ENCODE results near the gene PRSS35.
A peak's percentile ranks its signal among the peaks of the same experiment; 100 is the strongest.
"Not testable (repeated sequence)": the region's sequence is repeated elsewhere in the genome, so short reads cannot be mapped to it uniquely, and the experiment has no call there.

PRSS35 gene

DNA sequence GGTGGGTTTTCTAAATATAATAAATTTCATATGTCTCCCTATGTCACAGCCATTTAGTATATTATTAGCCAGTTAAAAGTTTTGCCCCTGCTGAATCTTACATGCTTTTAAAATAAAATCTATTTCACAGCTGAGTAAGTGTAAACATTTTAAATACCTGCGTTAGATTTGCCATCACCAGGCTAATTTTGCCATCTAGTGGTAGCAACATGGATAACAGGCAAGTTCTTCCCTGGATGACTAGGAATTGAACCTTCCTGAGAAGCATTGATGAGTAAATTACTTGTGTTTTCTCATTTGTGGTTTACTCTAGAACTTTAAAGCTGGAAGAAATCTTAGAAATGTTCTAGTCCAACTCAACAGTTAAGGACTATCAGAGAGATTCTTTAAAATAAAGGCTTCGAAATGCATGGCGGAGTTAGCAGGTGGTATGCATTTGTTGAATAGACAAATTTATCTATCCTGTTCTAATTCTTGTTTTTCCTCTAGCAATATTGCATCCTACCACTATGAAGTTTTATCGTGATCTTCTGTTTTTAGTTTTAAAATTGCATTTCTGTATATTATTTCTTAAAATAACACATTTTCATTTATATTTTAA is 2.6 kb downstream of the PRSS35 start:
- DNase-seq (ENCODE audit: low read depth in 3 of 3): no peak

DNA sequence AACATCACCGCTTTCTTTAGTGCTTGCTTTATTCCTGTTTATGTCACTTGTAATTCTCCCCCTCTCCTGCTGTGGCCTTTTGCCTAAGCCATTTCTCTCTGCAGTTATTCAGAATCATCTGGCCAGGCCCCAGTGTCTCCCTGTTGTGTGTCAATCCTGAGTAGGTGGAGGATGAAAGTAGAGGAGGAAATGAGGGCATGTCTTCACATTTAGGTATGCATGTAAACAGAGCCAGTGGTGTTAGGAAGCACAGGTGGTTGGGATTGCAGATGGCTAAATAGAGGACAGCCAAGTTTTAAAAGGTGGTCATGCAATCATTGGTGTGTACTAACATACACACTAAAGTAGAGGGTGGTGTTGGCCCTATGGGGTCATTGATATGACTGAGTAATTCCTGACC is 5.2 kb downstream of the PRSS35 start:
- no peak for DNase-seq (ENCODE audit: low read depth in 3 of 3)

DNA sequence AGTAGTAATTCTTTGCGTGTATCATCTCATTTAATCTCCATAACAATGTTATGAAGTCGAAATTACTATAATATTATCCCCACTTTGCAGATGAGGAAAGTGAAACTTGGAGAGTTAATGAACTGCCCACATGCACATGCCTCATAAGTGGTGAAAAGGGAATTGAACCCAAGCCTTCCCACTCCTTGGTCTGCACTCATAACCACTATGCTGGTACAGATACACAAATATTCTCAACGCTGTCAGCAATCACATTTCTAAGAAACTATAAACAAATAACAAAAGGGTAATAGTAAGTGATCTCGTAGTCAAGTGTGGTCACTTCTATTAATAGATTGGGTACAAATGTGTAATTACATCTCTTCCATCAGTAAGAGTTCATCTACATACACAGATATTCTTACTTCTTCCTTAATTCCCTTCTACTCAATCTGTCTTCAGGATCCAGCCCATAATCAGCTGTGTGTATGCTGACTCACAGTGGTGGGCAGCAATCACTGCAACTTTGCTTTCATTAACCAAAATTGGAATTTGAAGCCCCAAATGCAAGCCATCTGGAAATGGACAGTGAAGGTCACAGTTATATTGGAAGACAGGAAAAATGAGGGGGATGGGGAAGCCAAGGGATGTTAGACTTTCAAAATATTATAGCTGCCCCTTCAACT is 6.6 kb downstream of the PRSS35 start:
- no peak for DNase-seq (ENCODE audit: low read depth in 3 of 3)

DNA sequence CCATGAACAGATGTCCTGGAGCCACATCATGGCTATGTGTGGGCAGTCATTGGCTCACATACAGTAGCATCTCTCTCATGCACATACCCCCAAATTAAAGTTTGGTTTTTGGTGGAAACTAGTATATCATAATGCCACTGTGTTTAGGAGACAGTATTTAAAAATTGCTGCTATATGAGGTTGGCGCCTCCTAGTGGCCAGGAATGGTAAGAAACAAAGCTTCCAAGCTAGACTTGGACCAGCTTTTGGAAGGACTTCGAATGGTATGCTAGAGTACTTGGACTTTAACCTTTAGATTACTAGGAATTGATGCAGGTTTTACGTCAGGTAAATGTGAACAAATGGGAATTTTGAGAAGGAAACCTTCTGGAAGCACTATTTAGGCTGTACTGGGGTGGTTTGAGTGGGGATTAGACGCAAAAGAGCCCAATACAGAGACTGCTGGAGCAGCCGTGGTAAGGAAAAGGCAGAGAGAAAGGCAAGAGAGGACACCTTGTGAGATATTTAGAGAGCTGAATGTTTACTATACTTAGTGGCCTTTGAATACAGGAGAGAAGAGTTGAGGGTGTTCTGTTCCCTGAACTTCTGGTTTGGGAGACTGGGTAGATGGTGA is 23.8 kb downstream of the PRSS35 start:
- peak in 1 of 3 experiments; percentile 15 for DNase-seq (ENCODE audit: low read depth in 3 of 3)

DNA sequence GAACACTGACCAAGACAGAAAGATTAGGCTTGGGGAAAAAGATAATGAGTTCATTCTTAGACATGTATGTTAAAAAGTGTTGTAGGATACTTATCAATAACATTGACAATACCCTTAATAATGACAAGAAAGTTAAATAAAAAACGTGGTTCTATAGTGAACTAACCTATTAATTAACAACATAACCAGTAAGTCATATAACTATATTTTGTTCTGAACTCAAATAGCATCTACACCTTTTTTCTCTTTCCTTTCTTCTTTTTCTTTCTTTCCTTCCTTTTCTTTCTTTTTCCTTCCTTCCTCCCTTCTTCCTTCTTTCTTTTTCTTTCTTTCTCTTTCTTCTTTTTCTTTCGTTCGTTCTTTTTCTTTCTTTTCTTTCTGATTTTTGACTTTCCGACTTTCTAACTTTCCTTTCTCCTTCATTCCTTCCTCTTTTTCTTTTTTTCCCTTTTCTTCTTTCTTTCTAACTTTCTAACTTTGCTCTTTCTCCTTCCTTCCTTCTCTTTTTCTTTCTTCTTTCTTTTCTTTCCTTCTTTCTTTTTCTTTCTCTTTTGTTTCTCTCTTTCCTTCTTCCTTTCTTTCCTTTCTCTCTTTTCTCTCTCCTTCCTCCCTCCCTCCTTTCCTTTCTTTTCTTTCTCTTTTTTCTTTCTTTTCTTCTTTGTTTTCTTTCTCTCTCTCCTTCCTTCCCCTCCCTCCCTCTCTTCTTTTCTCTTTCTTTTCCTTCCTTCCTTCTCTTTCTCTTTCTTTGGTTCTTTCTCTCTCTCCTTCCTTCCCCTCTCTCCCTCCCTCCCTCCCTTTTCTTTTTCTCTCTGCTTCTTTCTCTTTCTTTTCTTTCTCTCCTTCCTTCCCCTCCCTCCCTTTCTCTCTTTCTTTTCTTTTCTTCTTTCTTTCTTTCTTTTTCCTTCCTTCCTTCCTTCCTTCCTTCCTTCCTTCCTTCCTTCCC is 24.6 kb downstream of the PRSS35 start:
- no peak for DNase-seq (ENCODE audit: low read depth in 3 of 3)

DNA sequence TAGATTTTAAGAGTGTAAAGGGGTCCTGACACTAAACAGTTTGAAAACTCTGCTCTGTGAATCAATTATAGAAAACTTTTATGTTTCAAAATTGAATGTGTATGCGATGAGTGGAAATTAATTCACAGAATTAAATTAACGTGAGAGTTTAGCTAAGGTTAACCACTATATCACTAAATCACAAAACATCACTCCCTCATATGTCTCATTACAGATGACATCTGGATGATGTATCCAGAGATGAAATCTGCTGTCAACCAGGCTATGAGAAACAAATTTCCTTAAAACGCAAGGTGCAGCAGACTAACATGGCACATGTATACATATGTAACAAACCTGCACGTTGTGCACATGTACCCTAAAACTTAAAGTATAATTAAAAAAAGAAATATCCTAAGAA is 27.3 kb downstream of the PRSS35 start:
- no peak for DNase-seq (ENCODE audit: low read depth in 3 of 3)

DNA sequence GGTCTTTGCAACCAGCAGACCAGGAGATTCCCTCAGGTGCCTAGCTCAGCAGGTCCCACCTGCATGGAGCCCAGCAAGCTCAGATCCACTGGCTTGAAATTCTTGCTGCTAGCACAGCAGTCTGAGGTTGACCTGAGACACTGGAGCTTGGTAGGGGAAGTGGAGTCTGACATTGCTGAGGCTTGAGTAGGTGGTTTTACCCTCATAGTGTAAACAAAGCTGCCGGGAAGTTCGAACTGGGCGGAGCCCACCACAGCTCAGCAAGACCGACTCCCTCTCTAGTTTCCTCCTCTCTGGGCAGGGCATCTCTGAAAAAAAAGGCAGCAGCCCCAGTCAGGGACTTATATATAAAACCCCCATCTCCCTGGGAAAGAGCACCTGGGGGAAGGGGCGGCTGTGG is 34.3 kb downstream of the PRSS35 start:
- DNase-seq (ENCODE audit: low read depth in 3 of 3): no peak

DNA sequence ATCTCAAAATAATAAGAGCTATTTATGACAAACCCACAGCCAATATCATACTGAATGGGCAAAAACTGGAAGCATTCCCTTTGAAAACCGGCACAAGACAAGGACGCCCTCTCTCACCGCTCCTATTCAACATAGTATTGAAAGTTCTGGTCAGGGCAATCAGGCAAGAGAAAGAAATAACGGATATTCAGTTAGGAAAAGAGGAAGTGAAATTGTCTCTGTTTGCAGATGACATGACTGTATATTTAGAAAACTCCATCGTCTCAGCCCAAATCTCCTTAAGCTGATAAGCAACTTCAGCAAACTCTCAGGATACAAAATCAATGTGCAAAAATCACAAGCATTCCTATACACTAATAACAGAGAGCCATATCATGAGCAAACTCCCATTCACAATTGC is 38.1 kb downstream of the PRSS35 start:
- not testable (repeated sequence) for DNase-seq (ENCODE audit: low read depth in 3 of 3)

DNA sequence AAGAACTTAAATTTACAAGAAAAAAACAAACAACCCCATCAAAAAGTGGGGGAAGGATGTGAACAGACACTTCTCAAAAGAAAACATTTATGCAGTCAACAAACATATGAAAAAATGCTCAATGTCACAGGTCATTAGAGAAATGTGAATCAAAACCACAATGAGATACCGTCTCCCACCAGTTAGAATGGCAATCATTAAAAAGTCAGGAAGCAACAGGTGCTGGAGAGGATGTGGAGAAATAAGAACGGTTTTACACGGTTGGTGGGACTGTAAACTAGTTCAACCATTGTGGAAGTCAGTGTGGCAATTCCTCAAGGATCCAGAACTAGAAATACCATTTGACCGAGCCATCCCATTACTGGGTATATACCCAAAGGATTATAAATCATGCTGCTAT is 39.4 kb downstream of the PRSS35 start:
- not testable (repeated sequence) for DNase-seq (ENCODE audit: low read depth in 3 of 3)

DNA sequence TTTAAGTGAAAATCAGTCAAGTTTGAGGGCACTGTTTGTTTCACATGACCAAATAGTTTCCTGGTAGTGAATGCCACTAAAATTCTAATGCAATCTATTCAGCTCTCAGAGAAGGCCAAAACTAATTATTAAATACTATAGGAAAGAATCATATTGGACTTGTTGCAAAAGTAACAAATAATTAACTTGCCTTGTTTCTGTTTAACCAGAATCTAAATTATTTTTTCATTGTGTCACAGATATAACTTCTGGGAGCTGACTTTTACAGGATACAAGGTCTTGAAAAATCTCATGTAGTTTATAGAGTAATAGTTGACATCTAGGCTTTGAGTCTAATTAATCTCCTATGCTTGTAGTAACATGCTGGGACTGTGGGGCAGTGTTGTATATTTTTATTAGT is 44.5 kb downstream of the PRSS35 start:
- no peak for DNase-seq (ENCODE audit: low read depth in 3 of 3)

DNA sequence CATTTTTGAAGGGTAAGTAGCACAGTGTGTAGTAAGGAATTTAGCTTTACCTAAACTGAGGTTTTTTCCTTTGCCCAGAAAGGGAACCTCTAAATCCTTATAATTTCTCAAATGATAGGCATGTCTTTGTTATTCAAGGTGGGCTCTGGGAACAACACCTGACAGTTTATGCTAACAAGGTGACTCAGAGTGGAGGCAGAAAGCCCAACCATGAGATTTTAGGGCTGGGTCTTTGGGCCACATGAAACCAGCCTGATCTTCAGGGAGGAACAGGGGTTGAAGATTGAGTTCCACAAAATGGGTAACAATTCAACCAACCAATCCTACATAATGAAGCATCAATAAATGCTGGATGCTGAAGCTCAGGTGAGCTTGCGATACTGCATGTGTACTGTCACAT is 46.6 kb downstream of the PRSS35 start:
- no peak for DNase-seq (ENCODE audit: low read depth in 3 of 3)

DNA sequence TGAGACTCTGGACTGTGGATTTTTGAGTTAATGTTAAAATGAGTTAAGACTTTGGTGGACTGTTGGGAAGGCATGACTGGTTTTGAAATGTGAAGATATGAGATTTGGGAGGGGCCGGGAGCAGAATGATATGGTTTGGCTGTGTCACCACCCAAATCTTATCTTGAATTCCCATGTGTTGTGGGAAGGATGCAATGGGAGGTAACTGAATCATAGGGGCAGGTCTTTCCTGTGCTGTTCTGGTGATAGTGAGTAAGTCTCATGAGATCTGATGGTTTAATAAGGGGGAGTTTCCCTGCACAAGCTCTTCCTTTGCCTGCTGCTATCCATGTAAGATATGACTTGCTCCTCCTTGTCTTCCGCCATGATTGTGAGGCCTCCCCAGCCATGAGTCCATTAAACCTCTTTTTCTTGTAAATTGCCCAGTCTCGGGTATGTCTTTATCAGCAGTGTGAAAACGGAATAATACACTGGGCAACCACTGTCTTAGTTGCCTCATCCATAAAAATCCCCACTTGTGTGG is 59.4 kb downstream of the PRSS35 start:
- not testable (repeated sequence) for DNase-seq (ENCODE audit: low read depth in 3 of 3)

DNA sequence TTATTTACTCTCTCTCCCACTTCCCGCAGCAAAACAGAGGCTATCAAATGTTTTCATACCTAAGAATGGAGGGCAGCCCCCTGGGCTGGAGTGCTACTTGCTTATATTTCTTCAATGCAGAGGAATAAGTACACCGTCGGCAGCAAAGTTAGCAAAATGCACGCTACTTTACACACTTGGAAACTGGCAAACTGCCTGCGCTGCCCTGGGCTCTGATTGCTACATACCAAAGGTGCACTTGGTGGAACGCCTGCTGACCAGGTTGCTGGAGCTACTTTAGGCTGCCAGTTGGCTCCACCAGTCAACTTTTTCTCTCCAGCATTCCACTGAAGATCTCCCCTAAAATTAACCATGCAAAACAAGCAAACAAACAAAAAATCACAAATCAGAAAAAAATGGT is 62.4 kb downstream of the PRSS35 start:
- DNase-seq (ENCODE audit: low read depth in 3 of 3): no peak
